CD4-positive, alpha-beta T cell treated with Interleukin-2 at 100 ng/mL for 4 hours (primary cell): ENCODE measurements around the gene VTN.
A peak's percentile ranks its signal among the peaks of the same experiment; 100 is the strongest.

Experiments
- DNase-seq: peaks from one replicate; pipeline ENCODE4 v3.0.0-alpha.2; 2020; ENCODE audit warnings: low spot score

Gene VTN

GRCh38 chr17:28395968-28396367 lies 25.9 kb upstream of the VTN start:
- no peak for DNase-seq

DNA sequence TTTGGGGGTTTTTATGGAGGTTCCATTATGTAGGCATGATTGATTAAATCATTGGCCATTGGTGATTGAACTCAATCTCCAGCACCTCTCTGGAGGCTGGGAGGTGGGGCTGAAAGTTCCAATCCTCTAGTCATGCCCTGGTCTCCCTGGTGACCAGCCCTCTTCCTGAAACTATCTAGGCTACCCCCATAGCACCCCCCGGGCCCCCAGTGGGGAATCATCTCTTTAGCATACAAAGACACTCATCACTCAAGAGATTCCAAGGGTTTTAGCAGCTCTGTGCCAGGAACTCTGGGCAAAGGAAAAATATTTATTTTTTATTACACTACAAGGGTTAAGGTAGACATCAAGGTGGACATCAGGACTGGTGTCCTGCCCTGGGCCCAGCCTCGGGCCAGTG lies 25.3 kb upstream of the VTN start:
- DNase-seq, result no peak

DNA sequence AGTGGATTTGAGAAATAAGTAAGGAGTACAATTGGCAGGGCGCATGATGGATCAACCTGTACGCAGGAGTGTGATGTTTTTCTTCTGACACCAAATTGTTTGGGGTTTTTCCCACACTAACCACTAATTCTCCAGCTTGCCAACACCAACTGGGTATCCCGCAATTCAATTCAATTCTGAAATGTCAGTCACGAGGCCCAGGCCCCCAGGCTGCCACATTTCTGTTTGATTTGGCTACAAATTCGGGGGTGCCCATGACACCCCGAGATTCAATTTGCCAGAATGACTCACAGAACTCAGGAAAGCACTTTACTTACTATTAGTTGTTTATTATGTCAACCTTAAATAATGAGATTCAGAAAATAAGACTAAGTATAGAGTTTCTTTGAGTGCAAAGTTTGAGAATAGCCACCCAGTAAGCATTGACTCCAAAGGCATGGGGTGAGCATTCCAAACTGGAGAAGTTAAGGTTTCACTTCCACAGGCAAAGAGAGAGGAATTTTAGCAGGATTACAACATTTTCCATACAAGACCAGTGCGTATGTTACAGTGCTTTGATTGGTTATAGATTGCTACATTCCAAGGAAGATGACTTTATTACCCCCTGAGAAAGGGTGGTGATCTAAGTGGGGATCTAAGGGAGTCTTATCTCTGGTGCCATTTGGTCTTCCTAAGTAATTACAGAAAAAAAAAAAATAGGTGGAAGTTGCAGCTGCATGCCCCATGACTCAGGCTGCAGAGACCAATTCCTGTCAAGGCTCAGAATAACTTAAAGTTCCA lies 24.4 kb upstream of the VTN start:
- no peak for DNase-seq

DNA sequence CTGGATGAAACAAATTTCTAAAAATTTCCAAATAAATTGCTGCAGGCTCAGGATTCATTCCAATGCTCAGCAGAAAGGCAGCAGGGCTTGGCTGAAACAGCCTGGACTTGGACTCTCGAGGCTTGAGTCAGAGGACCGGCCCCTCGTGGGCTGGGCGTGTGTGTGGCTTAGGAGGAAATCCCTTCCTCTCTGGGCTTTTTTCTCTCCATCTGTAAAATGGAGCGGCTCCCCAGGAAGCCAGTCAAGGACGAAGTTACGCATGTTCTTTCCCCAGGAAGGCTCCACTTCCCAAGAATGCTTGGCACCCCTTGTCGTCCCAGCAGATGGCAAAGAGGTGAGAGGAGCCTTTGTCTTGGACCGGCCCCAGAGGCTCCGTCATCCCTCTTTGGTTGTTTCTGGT lies 22.4 kb upstream of the VTN start:
- no peak for DNase-seq

DNA sequence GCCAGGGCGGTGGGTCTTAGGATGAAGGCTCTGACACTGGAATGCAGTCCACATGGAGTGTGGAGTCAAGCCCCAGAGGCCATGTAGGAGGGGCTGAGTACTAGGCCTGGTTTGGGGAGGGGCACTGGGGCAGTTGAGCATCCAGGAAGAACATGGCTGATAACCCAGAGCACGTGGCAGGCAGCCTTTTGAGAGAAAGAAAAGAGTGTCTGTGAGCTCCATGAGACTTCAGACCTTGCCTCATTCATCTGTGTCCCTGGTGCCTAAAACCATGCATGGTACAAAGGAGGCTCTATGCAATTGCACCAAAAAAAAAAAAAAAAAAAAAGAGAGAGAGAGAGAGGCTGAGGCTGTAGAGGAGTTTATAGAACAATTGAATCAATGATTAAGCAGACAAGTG lies 21.3 kb upstream of the VTN start:
- DNase-seq, result no peak

GRCh38 chr17:28390984-28391383 lies 20.9 kb upstream of the VTN start:
- DNase-seq, result no peak

DNA sequence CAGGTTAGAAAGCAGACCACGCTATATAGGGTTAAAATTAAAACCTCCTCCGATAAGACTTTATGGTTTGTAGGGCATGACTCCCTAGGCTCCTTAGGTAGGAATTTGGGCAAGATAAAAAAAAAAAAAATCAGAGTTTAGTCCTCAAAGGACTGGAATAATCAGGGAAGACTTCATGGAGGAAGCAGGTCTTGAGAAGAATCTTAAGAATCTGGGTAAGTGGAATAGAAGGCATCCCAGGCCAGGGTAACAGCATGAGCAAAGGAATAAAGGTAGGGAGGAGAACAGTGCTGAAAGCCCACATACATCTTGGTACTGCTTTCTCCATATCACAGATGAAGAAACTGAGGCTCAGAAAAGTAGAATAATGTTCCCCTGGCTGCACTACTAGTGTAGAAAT lies 20.5 kb upstream of the VTN start:
- no peak for DNase-seq

- no peak for DNase-seq
Observed at GRCh38 chr17:28390141-28390540, 20.0 kb upstream of the VTN start.

DNA sequence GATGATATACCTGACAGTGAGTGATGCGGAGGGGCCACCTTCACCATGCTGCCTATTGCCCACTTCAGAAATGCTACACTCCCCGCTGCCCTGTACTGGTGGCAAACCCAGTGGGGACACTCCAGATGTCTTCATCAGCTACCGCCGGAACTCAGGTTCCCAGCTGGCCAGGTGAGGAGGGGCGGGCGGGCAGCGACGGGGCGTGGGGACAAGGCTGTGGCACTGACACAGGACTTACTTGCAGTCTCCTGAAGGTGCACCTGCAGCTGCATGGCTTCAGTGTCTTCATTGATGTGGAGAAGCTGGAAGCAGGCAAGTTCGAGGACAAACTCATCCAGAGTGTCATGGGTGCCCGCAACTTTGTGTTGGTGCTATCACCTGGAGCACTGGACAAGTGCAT lies 18.0 kb upstream of the VTN start:
- DNase-seq, result no peak

DNA sequence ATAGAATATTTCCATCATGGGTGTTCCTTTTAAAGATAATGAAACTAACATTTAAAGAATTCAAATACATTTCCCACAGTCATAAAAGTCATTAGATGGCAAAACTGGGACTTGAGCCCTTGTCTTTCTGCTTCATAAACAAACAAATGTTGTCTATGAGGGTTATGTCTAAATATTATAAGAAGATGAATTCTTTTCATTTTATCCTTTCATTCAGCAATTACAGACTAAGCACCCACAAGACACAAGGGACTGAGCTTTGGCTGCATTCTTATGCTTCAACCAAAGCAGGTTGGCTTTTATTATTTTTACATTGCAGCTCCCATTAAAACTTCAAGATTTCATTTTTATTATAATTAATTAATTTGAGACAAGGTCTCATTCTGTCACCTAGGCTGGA lies 16.3 kb upstream of the VTN start:
- no peak for DNase-seq

DNA sequence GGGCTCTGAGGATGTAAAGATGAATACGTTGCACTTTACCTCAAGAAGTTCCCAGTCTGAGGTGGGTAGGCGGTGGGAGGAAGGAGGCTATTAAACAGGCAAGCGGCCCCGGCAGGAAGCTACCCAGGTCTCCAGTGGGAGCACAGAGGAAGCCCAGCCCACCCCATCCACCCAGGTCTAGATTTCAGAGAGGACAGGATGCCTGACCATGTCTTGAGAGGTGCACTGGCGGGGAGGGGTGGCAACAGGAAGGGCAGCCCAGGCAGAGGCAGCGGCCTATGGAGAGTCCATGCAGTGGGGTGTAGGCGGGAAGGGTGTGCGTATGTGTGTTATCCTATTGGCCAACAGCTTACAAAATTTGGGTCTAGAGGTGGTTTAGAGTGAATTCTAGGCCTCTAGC lies 15.3 kb upstream of the VTN start:
- DNase-seq, result no peak

DNA sequence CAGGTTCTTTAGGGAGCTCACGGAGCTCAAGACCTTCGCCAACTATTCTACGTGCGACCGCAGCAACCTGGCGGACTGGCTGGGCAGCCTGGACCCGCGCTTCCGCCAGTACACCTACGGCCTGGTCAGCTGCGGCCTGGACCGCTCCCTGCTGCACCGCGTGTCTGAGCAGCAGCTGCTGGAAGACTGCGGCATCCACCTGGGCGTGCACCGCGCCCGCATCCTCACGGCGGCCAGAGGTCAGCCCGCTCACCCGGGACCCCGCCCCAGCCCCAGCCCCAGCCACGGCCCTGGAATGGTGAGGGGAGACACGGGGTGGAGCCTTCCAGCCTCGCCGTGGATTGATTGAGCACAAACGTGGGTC lies 14.9 kb upstream of the VTN start:
- DNase-seq, result no peak

DNA sequence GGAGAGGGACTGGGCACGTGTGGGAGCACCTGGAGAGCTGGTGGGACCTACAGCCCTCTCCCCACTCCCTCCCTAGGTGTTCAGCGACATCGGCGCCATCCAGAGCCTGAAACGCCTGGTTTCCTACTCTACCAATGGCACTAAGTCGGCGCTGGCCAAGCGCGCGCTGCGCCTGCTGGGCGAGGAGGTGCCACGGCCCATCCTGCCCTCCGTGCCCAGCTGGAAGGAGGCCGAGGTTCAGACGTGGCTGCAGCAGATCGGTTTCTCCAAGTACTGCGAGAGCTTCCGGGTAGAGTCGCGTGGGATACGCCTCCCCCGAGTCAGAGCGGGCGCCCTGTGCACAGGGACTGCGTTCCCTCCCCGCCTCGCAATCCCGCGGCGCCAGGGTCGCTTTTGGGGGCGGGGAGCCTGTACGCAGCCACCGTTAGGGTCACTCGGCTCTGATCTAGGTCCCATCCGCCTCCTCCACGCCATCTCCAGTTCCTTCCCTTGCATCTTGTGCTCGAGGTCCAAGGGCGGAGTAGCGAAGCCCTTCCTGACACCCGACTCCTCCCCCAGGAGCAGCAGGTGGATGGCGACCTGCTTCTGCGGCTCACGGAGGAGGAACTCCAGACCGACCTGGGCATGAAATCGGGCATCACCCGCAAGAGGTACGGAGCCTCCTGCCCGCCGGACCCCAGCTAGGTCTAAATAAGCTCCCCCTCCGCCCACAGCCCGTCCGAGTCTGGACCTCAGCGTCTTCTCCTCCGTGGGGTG lies 14.4 kb upstream of the VTN start:
- peak; percentile 58 for DNase-seq

DNA sequence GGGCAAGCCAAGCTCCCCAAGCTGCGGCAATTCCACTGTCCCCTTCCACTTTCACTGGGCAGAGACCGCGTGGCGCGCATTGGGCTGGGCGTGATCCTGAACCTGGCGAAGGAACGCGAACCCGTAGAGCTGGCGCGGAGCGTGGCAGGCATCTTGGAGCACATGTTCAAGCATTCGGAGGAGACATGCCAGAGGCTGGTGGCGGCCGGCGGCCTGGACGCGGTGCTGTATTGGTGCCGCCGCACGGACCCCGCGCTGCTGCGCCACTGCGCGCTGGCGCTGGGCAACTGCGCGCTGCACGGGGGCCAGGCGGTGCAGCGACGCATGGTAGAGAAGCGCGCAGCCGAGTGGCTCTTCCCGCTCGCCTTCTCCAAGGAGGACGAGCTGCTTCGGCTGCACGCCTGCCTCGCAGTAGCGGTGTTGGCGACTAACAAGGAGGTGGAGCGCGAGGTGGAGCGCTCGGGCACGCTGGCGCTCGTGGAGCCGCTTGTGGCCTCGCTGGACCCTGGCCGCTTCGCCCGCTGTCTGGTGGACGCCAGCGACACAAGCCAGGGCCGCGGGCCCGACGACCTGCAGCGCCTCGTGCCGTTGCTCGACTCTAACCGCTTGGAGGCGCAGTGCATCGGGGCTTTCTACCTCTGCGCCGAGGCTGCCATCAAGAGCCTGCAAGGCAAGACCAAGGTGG lies 11.2 kb upstream of the VTN start:
- DNase-seq, result no peak

GRCh38 chr17:28379814-28380801 lies 10.0 kb upstream of the VTN start:
- no peak for DNase-seq

DNA sequence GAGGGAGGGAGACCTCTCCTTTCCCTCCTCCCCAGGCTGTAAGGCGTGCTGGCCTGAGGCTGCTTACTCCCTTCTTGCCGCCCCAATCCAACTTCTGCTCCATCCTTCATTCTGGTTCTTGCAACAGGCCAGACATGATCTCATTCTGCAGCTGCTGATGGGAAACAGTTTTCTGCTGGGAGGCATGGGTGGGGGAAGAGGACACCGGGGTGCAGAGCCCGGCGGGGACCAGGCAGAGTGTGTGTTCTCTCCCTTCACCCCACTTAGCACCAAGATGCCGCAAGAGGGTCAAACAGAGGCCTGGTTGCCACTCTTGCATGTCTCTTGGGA lies 2.8 kb upstream of the VTN start:
- DNase-seq, result no peak

DNA sequence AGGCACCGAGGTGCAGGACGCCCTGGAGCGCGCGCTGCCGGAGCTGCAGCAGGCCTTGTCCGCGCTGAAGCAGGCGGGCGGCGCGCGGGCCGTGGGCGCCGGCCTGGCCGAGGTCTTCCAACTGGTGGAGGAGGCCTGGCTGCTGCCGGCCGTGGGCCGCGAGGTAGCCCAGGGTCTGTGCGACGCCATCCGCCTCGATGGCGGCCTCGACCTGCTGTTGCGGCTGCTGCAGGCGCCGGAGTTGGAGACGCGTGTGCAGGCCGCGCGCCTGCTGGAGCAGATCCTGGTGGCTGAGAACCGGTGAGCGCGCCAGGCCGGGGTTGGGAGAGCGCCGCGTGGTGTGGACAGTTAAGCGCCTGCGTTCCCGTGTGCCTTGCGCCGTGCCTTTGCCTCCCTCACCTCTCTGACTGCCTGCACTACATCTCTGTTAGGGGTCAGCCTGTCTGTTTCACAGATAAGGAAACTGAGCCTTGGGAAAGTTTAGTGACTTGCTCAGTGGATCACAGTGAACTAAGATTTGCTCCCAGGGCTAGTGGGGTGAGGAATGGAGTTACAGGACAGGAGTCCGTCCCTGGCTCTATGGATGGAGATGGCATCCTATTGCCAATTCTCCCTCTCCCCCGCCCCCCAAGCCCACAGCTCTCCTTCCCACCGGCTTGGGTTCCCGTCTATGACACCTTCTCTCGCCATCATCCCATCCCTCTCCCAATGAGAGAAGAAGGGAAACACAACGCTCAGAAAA lies 2.3 kb upstream of the VTN start:
- no peak for DNase-seq

DNA sequence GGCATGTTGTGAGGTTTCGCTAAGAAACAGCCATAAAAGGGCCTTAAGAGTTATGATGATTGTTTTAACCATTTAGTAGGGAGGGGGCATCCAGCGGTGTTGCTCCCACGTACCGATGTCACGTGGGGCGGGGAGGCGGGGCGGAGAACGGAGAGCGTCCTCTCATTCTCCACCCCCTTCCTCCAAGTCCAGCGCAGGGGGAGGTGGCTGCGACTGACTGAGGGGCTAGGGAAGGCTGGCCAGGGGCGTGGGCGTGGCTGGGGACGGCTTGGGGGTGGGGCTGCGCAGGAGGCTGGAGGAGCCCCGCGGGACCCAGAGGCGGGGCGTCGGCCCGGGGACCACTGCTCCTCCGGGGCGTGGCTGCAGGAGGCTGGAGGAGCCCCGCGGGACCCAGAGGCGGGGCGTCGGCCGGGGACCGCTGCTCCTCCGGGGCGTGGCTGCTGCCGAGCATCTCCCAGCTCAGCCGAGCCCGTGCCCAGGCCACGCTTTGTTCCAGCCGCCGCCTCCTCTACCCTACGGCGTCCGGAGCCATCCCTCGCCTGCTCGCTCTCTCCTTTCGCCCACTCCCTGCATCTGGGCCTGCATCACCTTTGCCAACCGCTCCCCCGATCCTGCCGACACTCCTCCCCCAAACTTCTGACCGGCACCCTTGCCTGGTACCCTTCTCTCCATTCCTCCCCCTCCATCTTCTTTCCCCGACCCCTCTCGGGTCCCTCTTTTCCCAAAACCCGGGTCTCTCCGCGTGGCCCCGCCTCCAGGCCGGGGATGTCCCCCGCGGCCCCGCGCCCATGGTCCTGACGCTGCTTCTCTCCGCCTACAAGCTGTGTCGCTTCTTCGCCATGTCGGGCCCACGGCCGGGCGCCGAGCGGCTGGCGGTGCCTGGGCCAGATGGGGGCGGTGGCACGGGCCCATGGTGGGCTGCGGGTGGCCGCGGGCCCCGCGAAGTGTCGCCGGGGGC lies 1.4 kb upstream of the VTN start, which contains the start of gene SARM1:
SARM1 (plus strand) TSS at position 450 of the 958 bp plus-strand sequence; CDS start at position 789, 339 bp downstream.
- DNase-seq, result peak; percentile 91

GRCh38 chr17:28370744-28371103 lies 617 bp upstream of the VTN start:
- DNase-seq, result no peak

GRCh38 chr17:28369684-28370034 lies 448 bp downstream of the VTN start:
- no peak for DNase-seq
